Breast epithelium (tissue), 3 donors: ENCODE data around the gene PRKAR1B.

ENCODE experiments used
- CTCF ChIP-seq, 3 donors: fragments of 450-650 bp; IDR thresholded peaks; one replicate each; pipeline ENCODE4 v1.5.1; 2016 to 2017; ENCODE audit warnings: antibody characterized with exemption in 3 of 3, mild to moderate bottlenecking in 3 of 3, moderate library complexity in 3 of 3
- POLR2A ChIP-seq: fragments of 450-650 bp; IDR thresholded peaks from one replicate; pipeline ENCODE4 v1.6.1; 2016; ENCODE audit warnings: antibody characterized with exemption, mild to moderate bottlenecking, moderate library complexity

GRCh38 chr7:711922-712380, 15.1 kb downstream of the PRKAR1B start:
- TF ChIP-seq CTCF (IDR thresholded peaks at IDR 0.05) (no peak), POLR2A (no peak)
